GM20000 (cell line): ENCODE data around the gene LRRC23.
A peak's percentile ranks its signal among the peaks of the same experiment; 100 is the strongest.

Experiments used
- DNase-seq: peaks from one replicate; pipeline ENCODE4 v3.0.0; 2012; ENCODE audit warnings: low spot score
- CTCF ChIP-seq: IDR thresholded peaks from 2 replicates; pipeline ENCODE4 v1.5.1; 2012; ENCODE audit warnings: mild to moderate bottlenecking, control low read depth; ENCODE audit errors: extremely low read depth, missing control alignments

The LRRC23 gene

GRCh38 chr12:6956021-6956727, 51.6 kb downstream of the LRRC23 start:
- TF ChIP-seq CTCF, result no peak
- DNase-seq, result no peak

GRCh38 chr12:6957151-6957701, 52.6 kb downstream of the LRRC23 start:
- TF ChIP-seq CTCF, result no peak
- no peak for DNase-seq

GRCh38 chr12:6957741-6958608, 53.4 kb downstream of the LRRC23 start:
- DNase-seq, result no peak
- no peak for TF ChIP-seq CTCF

GRCh38 chr12:6958609-6959057, 54.0 kb downstream of the LRRC23 start:
- TF ChIP-seq CTCF, result no peak
- no peak for DNase-seq

GRCh38 chr12:6959058-6959804, 54.6 kb downstream of the LRRC23 start:
- peak; percentile 78 for DNase-seq

More at GRCh38 chr12:6959058-6959804, 54.6 kb downstream of the LRRC23 start:
- no peak for TF ChIP-seq CTCF
